Measurements from ENCODE around the gene FSIP1.

Gene FSIP1

DNA sequence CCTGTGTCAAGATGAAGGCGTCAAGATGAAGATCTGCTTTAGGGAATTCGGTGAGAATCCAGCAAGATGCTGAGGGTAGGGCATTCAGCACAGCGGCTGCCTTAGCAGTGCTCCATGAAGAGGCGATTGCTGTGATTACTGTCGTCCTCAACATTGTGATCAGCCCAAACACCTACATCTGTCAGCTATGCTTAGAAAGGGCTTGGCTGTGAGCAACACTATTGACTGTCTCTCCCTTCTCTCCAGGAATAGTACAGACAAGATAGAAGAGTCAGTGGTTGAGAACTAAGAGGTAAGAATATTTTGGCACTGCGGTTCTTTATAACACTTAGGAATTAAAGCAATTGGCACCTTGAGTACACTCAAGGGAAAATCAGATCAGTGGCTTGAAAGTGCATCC lies 110.5 kb downstream of the FSIP1 start:
- Histone ChIP-seq H3K27ac (no peak overlapping the region), H3K36me3 (replicated peaks) (no peaks in the 10 kb centered on the region), H3K27me3 (replicated peaks) (no peaks in the 10 kb centered on the region), H3K4me3 (ENCODE audit: low read depth, low read length) (no peak overlapping the region)
- TF ChIP-seq, protein P1, sequence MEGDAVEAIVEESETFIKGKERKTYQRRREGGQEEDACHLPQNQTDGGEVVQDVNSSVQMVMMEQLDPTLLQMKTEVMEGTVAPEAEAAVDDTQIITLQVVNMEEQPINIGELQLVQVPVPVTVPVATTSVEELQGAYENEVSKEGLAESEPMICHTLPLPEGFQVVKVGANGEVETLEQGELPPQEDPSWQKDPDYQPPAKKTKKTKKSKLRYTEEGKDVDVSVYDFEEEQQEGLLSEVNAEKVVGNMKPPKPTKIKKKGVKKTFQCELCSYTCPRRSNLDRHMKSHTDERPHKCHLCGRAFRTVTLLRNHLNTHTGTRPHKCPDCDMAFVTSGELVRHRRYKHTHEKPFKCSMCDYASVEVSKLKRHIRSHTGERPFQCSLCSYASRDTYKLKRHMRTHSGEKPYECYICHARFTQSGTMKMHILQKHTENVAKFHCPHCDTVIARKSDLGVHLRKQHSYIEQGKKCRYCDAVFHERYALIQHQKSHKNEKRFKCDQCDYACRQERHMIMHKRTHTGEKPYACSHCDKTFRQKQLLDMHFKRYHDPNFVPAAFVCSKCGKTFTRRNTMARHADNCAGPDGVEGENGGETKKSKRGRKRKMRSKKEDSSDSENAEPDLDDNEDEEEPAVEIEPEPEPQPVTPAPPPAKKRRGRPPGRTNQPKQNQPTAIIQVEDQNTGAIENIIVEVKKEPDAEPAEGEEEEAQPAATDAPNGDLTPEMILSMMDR (IDR thresholded peaks at IDR 0.05; ENCODE audit: low read depth, low read length, missing control alignments) = no peak
- in situ Hi-C loops (cut with HindIII; ENCODE audit: low pct_ligation_motif_present, low sequenced_read_pairs) = no loop called here
- DNase-seq = no peak

DNA sequence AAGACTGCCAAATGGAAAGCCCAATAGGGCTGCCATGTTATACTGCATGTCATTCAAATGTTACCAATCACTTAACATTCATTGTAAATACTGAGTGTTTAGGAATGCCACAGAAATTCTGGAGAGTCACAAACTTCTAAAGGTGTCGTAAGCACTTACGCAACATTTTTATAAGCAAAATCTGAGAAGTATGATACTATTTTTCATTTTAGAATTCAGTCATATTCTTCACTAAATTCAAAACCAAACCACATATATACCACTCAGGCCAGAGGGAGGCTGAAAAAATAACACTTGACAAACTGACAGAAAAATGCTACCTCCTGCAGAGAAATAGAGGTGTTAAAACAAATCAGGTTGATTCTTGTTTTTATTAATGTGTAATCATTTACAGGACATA lies 112.0 kb downstream of the FSIP1 start:
- in situ Hi-C loops (cut with HindIII; ENCODE audit: low pct_ligation_motif_present, low sequenced_read_pairs) = no loop called here
- TF ChIP-seq, protein P1 (IDR thresholded peaks at IDR 0.05; ENCODE audit: low read depth, low read length, missing control alignments) = no peak
- no peaks in the 10 kb centered on the region for H3K27me3 ChIP-seq (replicated peaks)

DNA sequence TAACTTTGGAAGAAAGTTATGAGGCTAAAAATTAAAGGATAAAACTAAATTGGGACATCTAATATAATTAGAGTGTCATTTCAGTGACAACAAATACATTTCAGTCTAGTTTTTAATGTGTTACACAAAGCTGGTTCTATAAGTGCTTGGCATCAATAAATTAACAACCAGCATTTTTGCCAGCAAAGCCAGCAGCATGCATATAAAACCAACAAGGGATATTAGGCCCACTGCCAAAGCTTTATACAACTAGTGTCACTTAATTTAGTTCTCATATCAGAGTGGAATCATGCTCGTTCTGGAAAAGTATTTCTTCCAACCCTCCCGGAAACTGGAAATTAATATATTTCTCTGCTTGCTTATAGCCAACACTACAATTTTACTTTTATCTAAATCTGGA lies 113.0 kb downstream of the FSIP1 start:
- no peak for DNase-seq
- TF ChIP-seq, protein P1 (IDR thresholded peaks at IDR 0.05; ENCODE audit: low read depth, low read length, missing control alignments) = no peak
- H3K4me3 ChIP-seq (ENCODE audit: low read depth, low read length) = no peak overlapping the region
- H3K27ac ChIP-seq = no peak overlapping the region
- in situ Hi-C loops (cut with HindIII; ENCODE audit: low pct_ligation_motif_present, low sequenced_read_pairs) = no loop called here
- H3K36me3 ChIP-seq (replicated peaks) = no peaks in the 10 kb centered on the region
- H3K27me3 ChIP-seq (replicated peaks) = no peaks in the 10 kb centered on the region

More for the DNA sequence above, 112.0 kb downstream of the FSIP1 start:
- Histone ChIP-seq H3K27ac (no peak overlapping the region), H3K36me3 (replicated peaks) (no peaks in the 10 kb centered on the region), H3K4me3 (ENCODE audit: low read depth, low read length) (no peak overlapping the region)
- no peak for DNase-seq

DNA sequence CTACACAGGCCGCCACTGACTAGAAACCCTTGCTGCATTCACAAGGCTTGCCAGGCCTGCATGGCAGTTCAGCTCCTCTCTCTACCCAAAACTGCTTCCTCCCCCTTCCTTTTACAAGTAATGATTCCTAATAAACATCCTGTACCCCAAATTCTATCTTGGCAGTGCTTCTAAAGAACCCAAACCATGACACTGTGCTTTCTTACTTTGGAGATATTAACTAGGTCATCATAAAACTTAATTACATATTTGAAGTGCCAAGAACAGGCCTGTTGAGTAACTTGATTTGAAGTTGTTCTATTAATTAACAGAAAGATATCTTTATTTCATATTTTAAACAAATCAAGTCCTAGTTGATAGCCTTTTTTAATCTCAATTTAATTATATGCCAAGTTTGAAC lies 113.4 kb downstream of the FSIP1 start:
- in situ Hi-C loops (cut with HindIII; ENCODE audit: low pct_ligation_motif_present, low sequenced_read_pairs) = no loop called here
- TF ChIP-seq, protein P1 (IDR thresholded peaks at IDR 0.05; ENCODE audit: low read depth, low read length, missing control alignments) = no peak
- no peak overlapping the region for H3K27ac ChIP-seq
- H3K4me3 ChIP-seq (ENCODE audit: low read depth, low read length) = no peak overlapping the region
- H3K27me3 ChIP-seq (replicated peaks) = no peaks in the 10 kb centered on the region
- DNase-seq = no peak
- no peaks in the 10 kb centered on the region for H3K36me3 ChIP-seq (replicated peaks)

DNA sequence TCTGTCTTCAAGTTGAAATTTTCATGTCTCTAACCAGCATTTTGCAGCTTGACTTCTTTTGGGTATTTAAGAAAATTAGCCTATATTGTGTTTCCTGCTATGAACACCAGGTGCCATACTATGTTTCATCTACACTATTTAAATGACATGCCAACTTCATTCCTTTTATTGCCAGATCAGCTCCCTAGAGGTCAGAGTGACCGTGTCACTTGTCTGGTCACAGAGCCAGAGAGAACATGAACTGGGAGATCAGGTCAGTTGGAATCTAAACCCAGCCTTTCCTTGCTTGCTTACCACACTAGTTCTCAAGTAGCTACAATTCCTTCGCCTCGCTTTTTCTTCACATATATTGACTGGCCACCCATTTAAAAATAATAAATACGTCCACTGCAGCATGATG lies 114.2 kb downstream of the FSIP1 start:
- TF ChIP-seq, protein P1 (IDR thresholded peaks at IDR 0.05; ENCODE audit: low read depth, low read length, missing control alignments) = no peak
- Histone ChIP-seq H3K27me3 (replicated peaks) (no peaks in the 10 kb centered on the region), H3K36me3 (replicated peaks) (no peaks in the 10 kb centered on the region), H3K4me3 (ENCODE audit: low read depth, low read length) (no peak overlapping the region), H3K27ac (no peak overlapping the region)
- in situ Hi-C loops (cut with HindIII; ENCODE audit: low pct_ligation_motif_present, low sequenced_read_pairs) = no loop called here
- no peak for DNase-seq

DNA sequence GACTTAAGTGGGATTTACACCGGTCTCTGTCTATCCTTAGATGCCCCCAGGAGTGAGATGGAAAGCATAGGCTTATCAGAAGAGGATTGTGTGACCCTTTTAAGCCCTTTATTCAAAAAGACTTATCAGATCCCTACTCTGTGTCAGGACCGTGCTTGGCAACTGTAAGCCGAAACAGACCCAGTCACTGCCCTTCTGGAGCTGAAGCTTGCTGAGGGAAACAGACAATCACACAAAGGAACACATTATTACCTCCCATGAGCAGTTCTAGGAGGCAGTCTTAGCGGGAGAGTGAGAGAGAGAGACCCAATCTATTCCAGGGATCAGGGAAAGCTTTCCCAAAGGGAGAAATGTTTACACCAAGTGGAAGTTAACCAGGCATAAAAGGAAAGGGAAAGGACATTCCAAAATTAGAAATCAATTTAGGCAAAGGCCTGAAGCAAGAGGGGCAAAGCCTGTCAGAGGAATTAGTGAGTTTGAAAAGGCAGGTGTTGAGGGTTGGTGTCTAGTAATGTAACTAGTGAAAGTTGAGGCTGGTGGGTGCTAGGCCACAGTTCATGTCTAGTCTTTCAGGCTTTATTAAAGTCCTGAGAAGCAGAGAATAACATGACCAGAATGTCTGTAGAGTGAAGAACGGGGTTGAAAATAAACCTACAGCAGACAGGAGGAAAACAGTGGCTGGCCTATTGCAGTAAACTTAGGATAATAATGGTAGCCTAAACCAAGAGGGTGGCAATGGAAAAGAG lies 115.1 kb downstream of the FSIP1 start:
- Histone ChIP-seq H3K27me3 (replicated peaks) (no peaks in the 10 kb centered on the region), H3K4me3 (ENCODE audit: low read depth, low read length) (no peak overlapping the region), H3K36me3 (replicated peaks) (no peaks in the 10 kb centered on the region), H3K27ac (no peak overlapping the region)
- in situ Hi-C loops (cut with HindIII; ENCODE audit: low pct_ligation_motif_present, low sequenced_read_pairs) = no loop called here
- TF ChIP-seq, protein P1 (IDR thresholded peaks at IDR 0.05; ENCODE audit: low read depth, low read length, missing control alignments) = no peak
- DNase-seq = no peak

All from brain microvascular endothelial cell (primary cell).